Activated naive CD8-positive, alpha-beta T cell treated with anti-CD3 and anti-CD28 coated beads, Interleukin-2, amount 10 ng/mL, durations not matched to agents 7 days and 5 days (primary cell): Measurements from ENCODE around the gene MDM4. TPM values are rescaled to one million over a fixed set of nuclear protein-coding genes. Genes with fewer than 3 reads are reported as not detected.
"Not testable (repeated sequence)": the region's sequence is repeated elsewhere in the genome, so short reads cannot be mapped to it uniquely, and the experiment has no call there.

ENCODE experiments used
- ATAC-seq: fragments of 150-1000 bp; cut with Tn5 transposase; one replicate; pipeline ENCODE4 v1.10.0; 2021; ENCODE audit warnings: low read depth, moderate library complexity
- POLR2A ChIA-PET: fragments of 350-600 bp; sonication (Branson Sonifier 250); formaldehyde crosslinking; loops from one replicate; lab custom pipeline; 2021; ENCODE audit warnings: antibody characterized with exemption; lab: Charles Lee
- DNase-seq: peaks from one replicate; pipeline ENCODE4 v3.0.0; 2021
- H3K27ac Mint-ChIP-seq: one replicate; pipeline ENCODE4 v1.8.0; 2022; ENCODE audit warnings: mild to moderate bottlenecking, mixed read lengths
- H3K27me3 Mint-ChIP-seq: one replicate; pipeline ENCODE4 v1.8.0; 2022; ENCODE audit warnings: mild to moderate bottlenecking, moderate library complexity, mixed read lengths
- H3K36me3 Mint-ChIP-seq: one replicate; pipeline ENCODE4 v1.8.0; 2021; ENCODE audit warnings: mild to moderate bottlenecking, mixed read lengths
- H3K4me1 Mint-ChIP-seq: one replicate; pipeline ENCODE4 v1.8.0; 2021; ENCODE audit warnings: mixed read lengths
- H3K4me3 Mint-ChIP-seq: one replicate; pipeline ENCODE4 v1.8.0; 2022; ENCODE audit warnings: mild to moderate bottlenecking, moderate library complexity, mixed read lengths
- H3K9me3 Mint-ChIP-seq: one replicate; pipeline ENCODE4 v1.8.0; 2021; ENCODE audit warnings: mixed read lengths
- total RNA-seq, 2 experiments: library from RNA; stranded (reverse); gene quantifications; one replicate each; pipeline ENCODE4 v1.2.3, GENCODE V29; 2021

MDM4 gene
- total RNA-seq, 2 experiments from 2014 or later, result 118 to 143 TPM

DNA sequence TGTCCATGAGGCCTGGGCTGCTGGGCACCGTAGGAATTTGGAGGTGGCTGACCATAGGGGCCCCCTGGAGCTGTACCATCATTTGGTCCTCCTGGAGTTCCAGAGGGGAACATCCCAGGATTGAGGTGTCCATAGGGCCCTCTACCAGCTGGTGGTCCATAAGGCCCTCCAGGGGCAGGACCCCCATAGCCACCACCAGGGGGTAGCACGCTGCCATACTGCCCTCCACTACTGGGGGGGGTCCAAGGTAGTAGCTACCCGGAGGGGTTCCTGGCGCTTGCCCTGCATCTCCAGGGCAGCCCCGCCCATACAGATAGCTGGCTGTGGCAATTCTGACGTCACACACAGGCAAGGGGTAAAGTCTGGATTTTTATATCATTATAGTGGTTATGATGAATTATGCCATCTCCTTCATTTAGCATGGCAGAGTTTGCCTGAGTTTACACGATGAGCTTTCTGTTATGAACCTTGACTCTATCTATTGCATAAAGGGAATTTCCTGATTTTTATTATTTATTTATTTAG lies 13.2 kb downstream of the MDM4 start:
- no peaks in the 10 kb centered on the region for H3K9me3 Mint-ChIP-seq
- POLR2A ChIA-PET, result interaction anchor here (1.5 kb wide), 1 partner anchor 21 kb away, joined by 3 read pairs; no protein-coding TSS in a partner anchor
- no peak overlapping the region for H3K4me3 Mint-ChIP-seq
- peaks cover 12% of the 10 kb centered on the region for H3K4me1 Mint-ChIP-seq
- ATAC-seq (no peak), DNase-seq (no peak)
- no peaks in the 10 kb centered on the region for H3K27me3 Mint-ChIP-seq
- H3K27ac Mint-ChIP-seq, result no peak overlapping the region
- peaks cover 35% of the 10 kb centered on the region for H3K36me3 Mint-ChIP-seq

DNA sequence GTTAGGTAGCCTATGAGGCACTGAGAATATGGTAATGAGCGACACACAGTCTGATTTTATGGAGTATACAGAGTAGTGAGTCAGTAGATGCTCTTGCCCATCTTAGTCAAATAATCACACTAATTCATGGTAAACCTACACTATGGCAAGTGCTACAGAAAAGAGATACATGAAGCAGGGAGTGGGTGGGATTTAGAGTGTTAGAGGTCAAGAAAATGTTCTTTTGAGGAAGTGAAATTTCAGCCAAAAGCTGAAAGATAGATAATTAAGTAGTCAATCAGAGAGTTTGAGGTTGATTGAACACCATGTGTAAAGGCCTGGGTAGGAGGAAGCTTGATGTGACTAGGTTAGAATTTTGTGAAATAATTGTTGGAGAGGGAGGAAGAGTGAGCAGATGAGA lies 14.7 kb downstream of the MDM4 start:
- Mint-ChIP-seq H3K27ac (no peak overlapping the region), H3K27me3 (no peaks in the 10 kb centered on the region), H3K4me3 (no peak overlapping the region), H3K4me1 (peaks cover 9% of the 10 kb centered on the region), H3K36me3 (peaks cover 28% of the 10 kb centered on the region), H3K9me3 (no peaks in the 10 kb centered on the region)
- POLR2A ChIA-PET, result interaction anchor here (1.2 kb wide), 1 partner anchor 15 kb away, joined by 5 read pairs; the partner anchor contains the start of gene MDM4
- ATAC-seq (no peak), DNase-seq (no peak)

DNA sequence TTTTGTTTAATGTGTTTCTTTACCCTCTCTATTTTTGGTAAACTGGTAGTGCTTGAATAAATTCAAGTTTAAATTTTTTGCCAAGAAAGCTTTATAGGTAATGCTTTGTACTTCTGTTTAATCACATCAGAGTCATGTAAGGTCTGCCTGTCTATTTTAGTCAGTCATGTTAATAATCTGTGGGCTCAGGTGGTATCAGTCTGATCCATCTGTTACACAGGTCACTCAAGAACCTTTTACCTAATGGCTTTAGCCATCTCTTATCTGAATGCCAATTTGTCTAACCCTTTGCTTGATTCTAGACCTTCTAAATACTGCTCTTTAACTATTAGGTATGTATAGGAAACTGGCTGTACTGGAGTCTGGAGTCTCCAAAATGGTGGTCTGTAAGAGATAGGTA lies 16.6 kb downstream of the MDM4 start:
- Mint-ChIP-seq H3K9me3 (no peaks in the 10 kb centered on the region), H3K4me1 (peaks cover 7% of the 10 kb centered on the region), H3K27me3 (no peaks in the 10 kb centered on the region), H3K4me3 (no peak overlapping the region), H3K27ac (no peak overlapping the region), H3K36me3 (peaks cover 30% of the 10 kb centered on the region)
- DNase-seq (no peak), ATAC-seq (no peak)
- POLR2A ChIA-PET, result no interaction called here

DNA sequence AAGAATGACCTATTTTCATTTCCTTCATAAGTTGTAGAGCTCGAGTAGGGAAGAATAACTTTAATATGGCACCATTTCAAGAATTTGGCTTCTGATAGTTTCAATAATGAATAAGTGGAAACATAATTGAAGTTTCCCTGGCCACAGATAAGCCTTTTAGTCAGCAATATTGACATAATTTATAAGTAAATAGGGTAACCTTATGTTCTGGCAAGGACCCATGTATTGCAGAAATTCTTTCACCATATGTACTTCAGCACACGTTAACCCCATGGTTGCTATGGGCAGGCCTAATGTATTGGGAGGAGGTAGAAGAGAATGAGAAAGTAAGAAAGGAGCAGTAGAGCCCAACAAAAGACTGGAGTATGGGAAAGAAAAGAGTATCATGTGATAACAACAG lies 25.4 kb downstream of the MDM4 start:
- POLR2A ChIA-PET, result no interaction called here
- Mint-ChIP-seq H3K4me1 (peaks cover 47% of the 10 kb centered on the region), H3K27ac (no peak overlapping the region)

DNA sequence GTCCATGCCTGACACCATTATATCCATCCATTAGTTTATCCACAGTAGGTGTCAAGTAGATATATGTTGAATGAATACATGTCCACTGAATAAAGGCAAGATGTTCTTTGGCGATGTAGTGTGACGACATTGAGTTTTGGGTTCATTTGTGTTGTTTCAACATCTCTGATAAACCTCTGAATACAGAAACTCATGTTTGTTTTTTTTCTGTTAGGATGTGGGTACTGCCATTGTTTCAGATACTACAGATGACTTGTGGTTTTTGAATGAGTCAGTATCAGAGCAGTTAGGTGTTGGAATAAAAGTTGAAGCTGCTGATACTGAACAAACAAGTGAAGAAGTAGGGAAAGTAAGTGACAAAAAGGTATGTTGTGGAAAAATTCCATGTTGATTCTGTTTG lies 28.1 kb downstream of the MDM4 start:
- POLR2A ChIA-PET, result interaction anchor here (0.5 to 4.2 kb wide), 5 partner anchors 10 to 44 kb away, joined by 3 to 49 read pairs (median 4); partner anchors contain the start of gene MDM4
- peak overlapping the region; percentile 87 for H3K27ac Mint-ChIP-seq
- H3K27me3 Mint-ChIP-seq, result no peaks in the 10 kb centered on the region
- peak overlapping the region; percentile 72 for H3K4me3 Mint-ChIP-seq
- H3K9me3 Mint-ChIP-seq, result no peaks in the 10 kb centered on the region
- H3K4me1 Mint-ChIP-seq, result peaks cover 47% of the 10 kb centered on the region
- H3K36me3 Mint-ChIP-seq, result peaks cover 76% of the 10 kb centered on the region
- DNase-seq, result no peak
- ATAC-seq, result peak; percentile 91

More for the DNA sequence above, 25.4 kb downstream of the MDM4 start:
- Mint-ChIP-seq H3K36me3 (peaks cover 68% of the 10 kb centered on the region), H3K27me3 (no peaks in the 10 kb centered on the region), H3K9me3 (no peaks in the 10 kb centered on the region), H3K4me3 (no peak overlapping the region)
- ATAC-seq (no peak), DNase-seq (no peak)

DNA sequence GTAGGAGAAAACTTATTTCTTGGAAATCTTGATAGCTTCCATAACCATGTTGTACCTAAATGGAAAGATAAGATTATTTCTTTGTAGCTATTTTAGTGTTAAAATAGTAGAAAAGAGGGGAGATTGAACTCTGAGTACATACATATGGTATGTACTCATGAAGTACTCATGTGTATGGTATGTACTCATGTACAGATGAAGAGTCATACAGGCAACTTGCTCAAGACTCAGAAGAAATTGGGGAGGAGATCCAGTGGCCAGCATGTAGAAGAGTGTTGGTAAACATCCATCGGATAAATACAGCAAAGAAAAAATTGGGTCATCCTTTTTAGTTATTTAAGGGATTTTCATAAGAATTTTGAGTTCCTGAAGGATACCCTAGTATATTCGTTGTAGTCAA lies 29.0 kb downstream of the MDM4 start:
- Mint-ChIP-seq H3K4me1 (peaks cover 47% of the 10 kb centered on the region), H3K27me3 (no peaks in the 10 kb centered on the region), H3K9me3 (no peaks in the 10 kb centered on the region), H3K27ac (peak overlapping the region; percentile 87), H3K4me3 (peak overlapping the region; percentile 27), H3K36me3 (peaks cover 79% of the 10 kb centered on the region)
- DNase-seq (no peak), ATAC-seq (no peak)
- POLR2A ChIA-PET, result interaction anchor here (1.0 to 4.2 kb wide), 3 partner anchors 20 to 38 kb away, joined by 3 to 49 read pairs (median 5); partner anchors contain the start of gene MDM4

DNA sequence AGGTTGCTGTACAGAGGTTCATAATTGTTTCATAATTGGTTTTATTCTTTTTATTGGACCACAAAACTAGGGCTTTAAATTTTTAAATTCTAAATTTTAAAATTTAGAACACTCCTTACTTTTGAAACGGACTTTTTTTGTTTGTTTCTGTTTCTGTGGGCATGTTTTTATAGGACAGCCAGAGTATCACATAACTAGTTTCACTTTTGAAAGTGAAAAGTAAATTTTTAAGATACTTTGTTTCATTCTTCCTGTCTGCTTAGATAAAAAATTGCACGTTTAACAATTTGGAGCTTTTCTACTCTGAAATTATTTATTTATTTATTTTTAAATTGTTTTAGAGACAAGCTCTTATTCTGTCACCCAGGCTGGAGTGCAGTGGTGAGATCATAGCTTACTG lies 29.7 kb downstream of the MDM4 start:
- Mint-ChIP-seq H3K27me3 (no peaks in the 10 kb centered on the region), H3K4me1 (peaks cover 47% of the 10 kb centered on the region), H3K36me3 (peaks cover 78% of the 10 kb centered on the region), H3K9me3 (no peaks in the 10 kb centered on the region), H3K4me3 (peak overlapping the region; percentile 42), H3K27ac (peak overlapping the region; percentile 87)
- POLR2A ChIA-PET, result interaction anchor here (0.9 to 4.2 kb wide), 3 partner anchors 26 to 39 kb away, joined by 4 to 49 read pairs (median 5); partner anchors contain the start of gene MDM4
- ATAC-seq (no peak), DNase-seq (no peak)

DNA sequence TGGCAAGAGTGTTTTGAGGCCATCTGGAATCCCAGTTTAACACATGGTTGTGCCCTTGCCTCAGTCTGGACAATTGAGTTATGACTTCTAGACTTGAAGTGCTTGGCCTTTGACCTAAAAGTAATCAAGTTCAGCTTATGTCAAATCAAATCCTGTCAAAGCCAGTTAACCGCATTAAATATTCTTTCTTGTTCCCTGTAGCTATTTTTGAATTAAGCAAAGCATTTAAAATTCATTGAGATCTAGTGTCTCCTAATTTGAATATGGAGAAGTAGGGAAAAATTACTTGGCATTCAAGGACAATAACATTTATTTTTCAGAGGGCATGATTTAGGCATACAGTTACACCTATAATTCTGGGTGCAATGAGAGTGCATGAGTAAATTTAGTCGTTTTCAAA lies 32.1 kb downstream of the MDM4 start:
- H3K27me3 Mint-ChIP-seq, result no peaks in the 10 kb centered on the region
- DNase-seq (no peak), ATAC-seq (no peak)
- POLR2A ChIA-PET, result interaction anchor here (1.2 kb wide), 1 partner anchor 32 kb away, joined by 4 read pairs; the partner anchor contains the start of gene MDM4
- H3K27ac Mint-ChIP-seq, result no peak overlapping the region
- H3K4me1 Mint-ChIP-seq, result peaks cover 29% of the 10 kb centered on the region
- no peaks in the 10 kb centered on the region for H3K9me3 Mint-ChIP-seq
- H3K36me3 Mint-ChIP-seq, result peaks cover 72% of the 10 kb centered on the region
- H3K4me3 Mint-ChIP-seq, result no peak overlapping the region

DNA sequence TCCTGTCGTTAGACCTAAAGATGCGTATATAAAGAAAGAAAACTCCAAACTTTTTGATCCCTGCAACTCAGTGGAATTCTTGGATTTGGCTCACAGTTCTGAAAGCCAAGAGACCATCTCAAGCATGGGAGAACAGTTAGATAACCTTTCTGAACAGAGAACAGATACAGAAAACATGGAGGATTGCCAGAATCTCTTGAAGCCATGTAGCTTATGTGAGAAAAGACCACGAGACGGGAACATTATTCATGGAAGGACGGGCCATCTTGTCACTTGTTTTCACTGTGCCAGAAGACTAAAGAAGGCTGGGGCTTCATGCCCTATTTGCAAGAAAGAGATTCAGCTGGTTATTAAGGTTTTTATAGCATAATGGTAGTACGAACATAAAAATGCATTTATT lies 33.1 kb downstream of the MDM4 start:
- Mint-ChIP-seq H3K36me3 (peaks cover 70% of the 10 kb centered on the region), H3K27ac (no peak overlapping the region), H3K4me1 (peaks cover 20% of the 10 kb centered on the region), H3K9me3 (no peaks in the 10 kb centered on the region), H3K4me3 (no peak overlapping the region), H3K27me3 (no peaks in the 10 kb centered on the region)
- POLR2A ChIA-PET, result interaction anchor here (1.3 to 1.4 kb wide), 3 partner anchors 20 to 36 kb away, joined by 3 to 5 read pairs (median 4); partner anchors contain the start of gene MDM4
- ATAC-seq (no peak), DNase-seq (no peak)

DNA sequence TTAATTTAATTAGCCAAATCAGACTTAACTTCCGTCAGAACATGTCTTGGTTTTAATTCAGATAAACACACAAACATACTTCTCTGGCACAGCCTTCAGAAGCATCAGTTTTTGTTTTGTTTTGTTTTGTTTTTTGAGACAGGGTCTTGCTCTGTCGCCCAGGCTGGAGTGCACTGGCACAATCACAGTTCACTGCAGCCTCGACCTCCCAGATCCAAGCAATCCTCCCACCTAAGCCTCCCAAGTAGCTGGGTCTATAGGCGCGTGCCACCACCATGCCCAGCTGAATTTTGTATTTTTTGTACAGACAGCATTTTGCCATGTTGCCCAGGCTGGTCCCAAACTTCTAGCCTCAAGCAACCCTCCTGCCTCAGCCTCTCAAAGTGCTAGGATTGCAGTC lies 34.7 kb downstream of the MDM4 start:
- Mint-ChIP-seq H3K9me3 (no peaks in the 10 kb centered on the region), H3K27me3 (no peaks in the 10 kb centered on the region), H3K36me3 (peaks cover 60% of the 10 kb centered on the region), H3K27ac (no peak overlapping the region), H3K4me3 (no peak overlapping the region), H3K4me1 (peaks cover 9% of the 10 kb centered on the region)
- no peak for DNase-seq
- POLR2A ChIA-PET, result interaction anchor here (1.4 kb wide), 1 partner anchor 35 kb away, joined by 4 read pairs; the partner anchor contains the start of gene MDM4
- ATAC-seq, result no peak

DNA sequence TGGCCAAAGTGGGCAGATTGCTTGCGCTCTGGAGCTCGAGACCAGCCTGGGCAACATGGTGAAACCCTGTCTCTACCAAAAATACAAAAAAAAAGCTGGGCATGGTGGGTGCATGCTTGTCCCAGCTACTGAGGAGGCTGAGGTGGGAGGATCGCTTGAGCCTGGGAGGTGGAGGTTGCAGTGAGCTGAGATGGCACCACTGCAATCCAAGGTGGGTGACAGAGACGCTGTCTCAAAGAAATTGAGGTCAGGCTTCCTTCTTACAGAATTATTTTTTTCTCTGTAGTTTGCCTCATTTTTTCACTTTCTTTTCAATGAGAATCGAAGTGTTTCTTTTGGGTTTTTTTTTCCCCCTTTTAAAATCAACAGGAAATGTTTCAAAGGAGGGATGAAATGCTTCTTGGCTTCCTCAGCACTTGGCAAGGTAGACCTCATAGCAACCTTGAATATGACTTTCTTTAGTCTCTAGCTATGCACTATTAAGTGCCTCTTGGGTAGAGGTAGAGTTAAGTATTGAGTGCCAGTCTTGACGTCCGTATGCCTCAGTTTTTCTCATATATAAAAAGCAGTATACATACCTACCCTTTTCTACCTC lies 40.3 kb downstream of the MDM4 start:
- peaks cover 32% of the 10 kb centered on the region for H3K36me3 Mint-ChIP-seq
- H3K27ac Mint-ChIP-seq, result peak overlapping the region; percentile 78
- H3K27me3 Mint-ChIP-seq, result no peaks in the 10 kb centered on the region
- no peaks in the 10 kb centered on the region for H3K9me3 Mint-ChIP-seq
- POLR2A ChIA-PET, result interaction anchor here (1.3 to 1.6 kb wide), 2 partner anchors 40 to 42 kb away, joined by 5 read pairs; partner anchors contain the start of gene MDM4
- no peak for DNase-seq
- peak; percentile 57 for ATAC-seq
- peak overlapping the region; percentile 24 for H3K4me3 Mint-ChIP-seq
- H3K4me1 Mint-ChIP-seq, result peaks cover 18% of the 10 kb centered on the region

DNA sequence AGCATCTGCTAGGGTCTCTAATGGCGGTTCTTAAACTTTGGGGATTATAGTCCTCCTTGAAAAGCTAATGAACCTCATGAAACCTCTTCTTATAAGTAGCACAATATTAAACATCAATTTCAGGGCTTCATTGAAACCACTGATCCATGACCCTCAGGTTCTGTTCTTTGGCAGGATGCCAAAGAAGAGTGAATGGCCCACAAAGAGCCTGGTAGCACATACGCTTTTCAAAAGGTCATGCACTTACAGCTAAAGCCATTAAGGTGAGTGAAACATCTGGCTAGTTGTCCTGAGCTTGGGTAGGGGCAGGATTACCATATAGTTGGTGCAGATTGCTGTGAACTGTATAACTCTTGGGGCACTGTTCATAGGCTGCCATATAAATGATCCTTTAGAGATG lies 42.3 kb downstream of the MDM4 start:
- no peak for ATAC-seq
- Mint-ChIP-seq H3K27me3 (no peaks in the 10 kb centered on the region), H3K27ac (no peak overlapping the region), H3K9me3 (no peaks in the 10 kb centered on the region), H3K4me3 (no peak overlapping the region), H3K4me1 (peaks cover 23% of the 10 kb centered on the region), H3K36me3 (peaks cover 24% of the 10 kb centered on the region)
- DNase-seq, result no peak
- POLR2A ChIA-PET, result interaction anchor here (0.7 to 0.8 kb wide), 2 partner anchors 42 to 43 kb away, joined by 3 read pairs; partner anchors contain the start of gene MDM4

DNA sequence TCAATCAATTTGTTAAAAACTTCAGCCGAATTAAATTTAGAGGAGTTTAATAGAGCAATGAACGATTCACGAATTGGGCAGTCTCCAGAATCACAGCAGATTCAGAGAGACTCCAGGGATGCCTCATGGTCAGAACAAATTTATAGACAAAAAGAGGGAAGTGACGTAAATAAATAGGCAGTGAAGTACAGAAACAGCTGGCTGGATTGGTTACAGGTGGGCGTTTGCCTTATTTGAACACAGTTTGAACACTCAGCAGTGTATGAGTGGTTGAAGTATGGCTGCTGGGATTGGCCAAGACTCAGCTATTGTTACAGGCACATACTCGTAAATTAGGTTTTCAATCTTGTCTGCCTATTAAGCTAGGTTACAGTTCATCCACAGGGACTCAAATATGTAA lies 43.8 kb downstream of the MDM4 start:
- H3K27ac Mint-ChIP-seq, POLR2A ChIA-PET: not testable (repeated sequence)

More for the DNA sequence above, 43.8 kb downstream of the MDM4 start:
- H3K27me3 Mint-ChIP-seq, DNase-seq, ATAC-seq, H3K9me3 Mint-ChIP-seq, H3K4me3 Mint-ChIP-seq: not testable (repeated sequence)
- peaks cover 17% of the 10 kb centered on the region for H3K36me3 Mint-ChIP-seq
- peaks cover 32% of the 10 kb centered on the region for H3K4me1 Mint-ChIP-seq
